Esophagus squamous epithelium (tissue), 5 donors: ENCODE data around the gene ATP8A2. TPM values are rescaled to one million over a fixed set of nuclear protein-coding genes. Genes with fewer than 3 reads are reported as not detected.
A peak's percentile ranks its signal among the peaks of the same experiment; 100 is the strongest.
"Not testable (repeated sequence)": the region's sequence is repeated elsewhere in the genome, so short reads cannot be mapped to it uniquely, and the experiment has no call there.

ENCODE experiments used
- DNase-seq: peaks from one replicate; lab custom pipeline; 2025; lab: John Stamatoyannopoulos, UW
- H3K27ac ChIP-seq, 4 donors: fragments of 200-600 bp; sonication (generic); one replicate each; pipeline ENCODE4 v1.5.1; 2016 to 2019; ENCODE audit warnings: mild to moderate bottlenecking in 1 of 4
- H3K27me3 ChIP-seq, 4 donors: fragments of 200-600 bp; sonication (generic); 1 replicate in 3 of 4; 2 replicates in 1 of 4; pipeline versions ENCODE4 v1.5.1 to v1.6.0; 2017 to 2021; ENCODE audit warnings: antibody characterized with exemption in 1 of 4
- H3K36me3 ChIP-seq, 3 donors: fragments of 200-600 bp; sonication (generic); one replicate each; pipeline ENCODE4 v1.5.1; 2016 to 2019
- H3K4me1 ChIP-seq, 3 donors: fragments of 200-600 bp; sonication (generic); one replicate each; pipeline ENCODE4 v1.5.1; 2017 to 2019
- H3K4me3 ChIP-seq, 4 donors: fragments of 200-600 bp; sonication (generic); 1 replicate in 3 of 4; 2 replicates in 1 of 4; pipeline ENCODE4 v1.5.1; 2016 to 2019; ENCODE audit warnings: mild to moderate bottlenecking in 2 of 4, moderate library complexity in 1 of 4
- H3K9me3 ChIP-seq, 3 donors: fragments of 200-600 bp; sonication (generic); one replicate each; pipeline ENCODE4 v1.5.1; 2016 to 2019
- CTCF ChIP-seq, 6 experiments: fragments of 450-650 bp in 4 of 6; fragments of 200-600 bp in 2 of 6; sonication (generic) in 2 of 6; IDR thresholded peaks; one replicate each; pipeline ENCODE4 v1.5.1; 2016 to 2019; ENCODE audit warnings: antibody characterized with exemption in 6 of 6, mild to moderate bottlenecking in 4 of 6, moderate library complexity in 4 of 6
- POLR2A ChIP-seq, 4 donors: fragments of 450-650 bp; IDR thresholded peaks; one replicate each; pipeline ENCODE4 v1.6.1; 2017; ENCODE audit warnings: antibody characterized with exemption in 4 of 4, mild to moderate bottlenecking in 4 of 4, moderate library complexity in 3 of 4
- WGBS, 2 donors: methylation state at CpG; one replicate each; pipeline ENCODE4 v1.1.5; 2018; 5-methylcytosine and 5-hydroxymethylcytosine counted together
- intact Hi-C: fragments of 100-400 bp; cut with DNase I; formaldehyde crosslinking; loops from one replicate; pipeline ENCODE4 v1.15.0; 2022
- small RNA-seq, 4 donors: library from RNA; depleted of rRNA; stranded (forward); fragments of <200 nt; gene quantifications; one replicate each; pipeline ENCODE3, GENCODE V24; 2016
- total RNA-seq, 4 donors: library from RNA; depleted of rRNA; stranded (reverse); fragments of >200 nt; gene quantifications; one replicate each; pipeline ENCODE4 v1.1.0, GENCODE V29; 2016
- donor health status: DM: yes; HTN: yes; CAD: no.

Gene ATP8A2
- total RNA-seq, 4 donors from 2014 or later = not detected

- peaks cover 0 to 46% (median 0%) of the 10 kb centered on the region in 4 donors for H3K27me3 ChIP-seq
- H3K36me3 ChIP-seq, intact Hi-C loops, H3K9me3 ChIP-seq, H3K4me3 ChIP-seq, DNase-seq, H3K27ac ChIP-seq, H3K4me1 ChIP-seq: not testable (repeated sequence)
- TF ChIP-seq CTCF (IDR thresholded peaks at IDR 0.05) = peak in 4 of 6 experiments; percentile 23 to 44 (median 32)
- WGBS, 2 donors = 16 to 20% methylated on average over 5 of the region's 7 CpGs
Measured at GRCh38 chr13:26072335-26072734, 700.6 kb downstream of the ATP8A2 start.

DNA sequence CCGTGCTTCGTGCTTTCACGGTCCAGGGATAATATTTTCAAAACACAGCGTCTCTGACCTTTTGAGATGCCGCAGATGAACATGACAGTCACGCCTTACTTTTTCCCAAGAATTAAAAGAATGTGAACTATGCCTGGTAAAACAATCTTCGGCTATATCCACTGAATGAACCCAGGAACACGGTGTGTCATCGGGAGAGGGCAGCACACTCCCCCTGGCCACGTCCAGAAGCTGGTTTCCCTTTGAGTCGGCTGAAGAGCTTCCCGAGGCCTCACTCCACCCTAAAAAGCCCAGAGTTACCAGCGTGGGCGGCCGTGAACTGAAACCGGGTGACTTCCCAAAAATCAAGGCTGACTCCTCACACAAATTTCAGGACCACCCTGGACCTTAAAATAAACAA is 702.9 kb downstream of the ATP8A2 start:
- Histone ChIP-seq H3K4me1 (peaks cover 0 to 5% (median 0%) of the 10 kb centered on the region in 3 donors), H3K36me3 (no peaks in the 10 kb centered on the region), H3K27me3 (peaks cover 0 to 47% (median 0%) of the 10 kb centered on the region in 4 donors), H3K27ac (no peak overlapping the region), H3K4me3 (no peak overlapping the region), H3K9me3 (no peaks in the 10 kb centered on the region)
- WGBS, 2 donors = 13 to 16% methylated on average over 12 of the region's 16 CpGs
- TF ChIP-seq POLR2A (IDR thresholded peaks at IDR 0.05) (no peak), CTCF (IDR thresholded peaks at IDR 0.05) (no peak)
- DNase-seq = no peak
- intact Hi-C loops = no loop called here

Small RNA genes lying within 50 kb of the gene (small RNA-seq; reads per million reads assigned to genes)
- 0 reads per million in 4 donors for gene RN7SL741P
- gene RNU6-78P = 0 reads per million in 4 donors
- gene RNY1P3 = 0 reads per million in 4 donors

Other genes starting within 250 kb of the ATP8A2 start
- gene AMER2, start 199.7 kb upstream of the ATP8A2 start, total RNA-seq = not detected
- gene MTMR6, start 84.5 kb upstream of the ATP8A2 start, total RNA-seq = 10 to 100 TPM in 3 of 4 donors, 1 to 10 TPM in 1; 6.5 to 14.9 (median 13.2) TPM
- 10 to 100 TPM; 22.4 to 51.9 (median 36.3) TPM for gene NUP58, start 70.3 kb upstream of the ATP8A2 start, total RNA-seq